Loucy (cell line): ENCODE data around the gene FMN1.

Experiments
- H2AFZ ChIP-seq: fragments of 200-600 bp; sonication (generic); 2 replicates; pipeline ENCODE4 v1.6.0; 2016; ENCODE audit warnings: antibody characterized with exemption, mild to moderate bottlenecking, low read length, moderate library complexity
- H3F3A ChIP-seq: fragments of 200-600 bp; 2 replicates; pipeline ENCODE4 v1.6.0; 2016; ENCODE audit warnings: antibody characterized with exemption, low read depth, mild to moderate bottlenecking
- H3K27me3 ChIP-seq: fragments of 200-600 bp; sonication (generic); 2 replicates; pipeline ENCODE4 v1.6.1; 2014; ENCODE audit warnings: low read length, mild to moderate bottlenecking; ENCODE audit not compliant: insufficient read depth, poor library complexity, severe bottlenecking
- H3K36me3 ChIP-seq: fragments of 200-600 bp; sonication (generic); 2 replicates; pipeline ENCODE4 v1.6.1; 2016; ENCODE audit warnings: low read length; ENCODE audit not compliant: insufficient read depth
- H3K4me1 ChIP-seq: fragments of 200-600 bp; sonication (generic); 2 replicates; pipeline ENCODE4 v1.5.1; 2014; ENCODE audit warnings: low read length, mild to moderate bottlenecking; ENCODE audit not compliant: insufficient read depth, poor library complexity, severe bottlenecking
- H3K4me2 ChIP-seq: fragments of 200-600 bp; sonication (generic); 2 replicates; pipeline ENCODE4 v1.6.0; 2014; ENCODE audit warnings: antibody characterized with exemption, low read length, low read depth, mild to moderate bottlenecking; ENCODE audit not compliant: poor library complexity, severe bottlenecking
- H3K4me3 ChIP-seq: fragments of 200-600 bp; sonication (generic); 2 replicates; pipeline ENCODE4 v1.5.1; 2014; ENCODE audit warnings: low read length, mild to moderate bottlenecking, mixed read lengths; ENCODE audit not compliant: poor library complexity, severe bottlenecking
- H3K79me2 ChIP-seq: fragments of 200-600 bp; sonication (generic); 2 replicates; pipeline ENCODE4 v1.6.1; 2014; ENCODE audit warnings: low read length; ENCODE audit not compliant: insufficient read depth
- H3K9ac ChIP-seq: fragments of 200-600 bp; sonication (generic); 2 replicates; pipeline ENCODE4 v1.6.0; 2014; ENCODE audit warnings: mild to moderate bottlenecking, low read depth, low read length, moderate library complexity; ENCODE audit not compliant: poor library complexity, severe bottlenecking
- H3K9me2 ChIP-seq: fragments of 200-600 bp; sonication (generic); replicated peaks from 2 replicates; pipeline ENCODE4 v1.6.1; 2016; ENCODE audit warnings: low read depth, low read length, mixed read lengths
- H3K9me3 ChIP-seq: fragments of 200-600 bp; sonication (generic); 2 replicates; pipeline ENCODE4 v1.6.1; 2014; ENCODE audit warnings: mild to moderate bottlenecking, antibody characterized with exemption, low read length, low read depth; ENCODE audit not compliant: insufficient read depth
- H4K20me1 ChIP-seq: fragments of 200-600 bp; sonication (generic); 2 replicates; pipeline ENCODE4 v1.6.0; 2014; ENCODE audit warnings: antibody characterized with exemption, low read length, mild to moderate bottlenecking; ENCODE audit not compliant: insufficient read depth, poor library complexity, severe bottlenecking
- CTCF ChIP-seq: fragments of 200-600 bp; sonication (generic); conservative IDR thresholded peaks from 2 replicates; pipeline ENCODE4 v1.5.1; 2014; ENCODE audit warnings: mild to moderate bottlenecking, antibody characterized with exemption, low read length
- EZH2phosphoT487 ChIP-seq: fragments of 200-600 bp; IDR thresholded peaks from 2 replicates; pipeline ENCODE4 v1.6.1; 2018; ENCODE audit warnings: antibody characterized with exemption, mild to moderate bottlenecking, moderate library complexity, borderline replicate concordance

FMN1 gene

GRCh38 chr15:33044598-33044997 is 149.9 kb downstream of the FMN1 start:
- no peaks in the 10 kb centered on the region for H3K79me2 ChIP-seq
- no peaks in the 10 kb centered on the region for H3K9me2 ChIP-seq
- H3K9me3 ChIP-seq: peaks cover 41% of the 10 kb centered on the region; the same call in 1 of the 2 replicates
- no peaks in the 10 kb centered on the region for H3K4me1 ChIP-seq
- no peak overlapping the region for H3K4me2 ChIP-seq
- H2AFZ ChIP-seq: no peak overlapping the region
- no peaks in the 10 kb centered on the region for H4K20me1 ChIP-seq
- H3K36me3 ChIP-seq: no peaks in the 10 kb centered on the region
- H3F3A ChIP-seq: no peaks in the 10 kb centered on the region
- no peak overlapping the region for H3K9ac ChIP-seq
- no peak overlapping the region for H3K4me3 ChIP-seq
- TF ChIP-seq EZH2phosphoT487 (no peak), CTCF (no peak)
- H3K27me3 ChIP-seq: peaks cover 4% of the 10 kb centered on the region

- Histone ChIP-seq H3K9me3 (peaks cover 32% of the 10 kb centered on the region; the same call in 1 of the 2 replicates), H3K4me1 (no peaks in the 10 kb centered on the region), H3K4me3 (no peak overlapping the region), H3K27me3 (peaks cover 4% of the 10 kb centered on the region), H3K36me3 (no peaks in the 10 kb centered on the region), H3K9me2 (no peaks in the 10 kb centered on the region), H2AFZ (no peak overlapping the region), H3K4me2 (no peak overlapping the region), H3F3A (no peaks in the 10 kb centered on the region), H4K20me1 (no peaks in the 10 kb centered on the region), H3K79me2 (no peaks in the 10 kb centered on the region), H3K9ac (no peak overlapping the region)
- no peak for TF ChIP-seq EZH2phosphoT487
These were observed 150.9 kb downstream of the FMN1 start for GRCh38 chr15:33043636-33044035.

GRCh38 chr15:33040496-33040895 is 154.0 kb downstream of the FMN1 start:
- Histone ChIP-seq H3K9me2 (no peaks in the 10 kb centered on the region), H3K4me3 (no peak overlapping the region), H4K20me1 (no peaks in the 10 kb centered on the region), H3K36me3 (no peaks in the 10 kb centered on the region), H3K27me3 (peaks cover 4% of the 10 kb centered on the region), H3K4me1 (no peaks in the 10 kb centered on the region), H3F3A (no peaks in the 10 kb centered on the region), H3K9ac (no peak overlapping the region), H2AFZ (no peak overlapping the region), H3K4me2 (no peak overlapping the region), H3K79me2 (no peaks in the 10 kb centered on the region), H3K9me3 (peaks cover 17% of the 10 kb centered on the region; the same call in 1 of the 2 replicates)
- no peak for TF ChIP-seq CTCF
- TF ChIP-seq EZH2phosphoT487: no peak

- Histone ChIP-seq H3K27me3 (no peaks in the 10 kb centered on the region), H3K79me2 (no peaks in the 10 kb centered on the region), H3F3A (no peaks in the 10 kb centered on the region), H3K9ac (no peak overlapping the region), H3K4me2 (no peak overlapping the region), H2AFZ (no peak overlapping the region), H3K36me3 (no peaks in the 10 kb centered on the region), H4K20me1 (no peaks in the 10 kb centered on the region), H3K4me1 (peaks cover 13% of the 10 kb centered on the region), H3K4me3 (no peak overlapping the region), H3K9me2 (no peaks in the 10 kb centered on the region), H3K9me3 (no peaks in the 10 kb centered on the region)
- TF ChIP-seq CTCF (no peak), EZH2phosphoT487 (no peak)
These were observed 159.9 kb downstream of the FMN1 start for GRCh38 chr15:33034588-33034987.
